8988T (cell line): ENCODE results near the gene KDM2A.

Source experiments
- DNase-seq: peaks from one replicate; pipeline ENCODE4 v3.0.0; 2011

KDM2A gene

GRCh38 chr11:67306769-67307544, 187.9 kb downstream of the KDM2A start:
- DNase-seq = peak; percentile 18

GRCh38 chr11:67307545-67308001, 188.5 kb downstream of the KDM2A start:
- DNase-seq = peak; percentile 2
